ENCODE measurements around the gene LRMDA.

LRMDA gene

GRCh38 chr10:75709245-75709644, 277.8 kb downstream of the LRMDA start:
- H3K27me3 ChIP-seq (ENCODE audit: insufficient read depth, low read depth, severe bottlenecking) = no peaks in the 10 kb centered on the region
- TF ChIP-seq CTCF (IDR thresholded peaks at IDR 0.05; ENCODE audit: low read depth, low read length) = no peak
- H3K4me3 ChIP-seq (ENCODE audit: low read depth, low read length) = no peak overlapping the region
- H3K9me3 ChIP-seq (ENCODE audit: severe bottlenecking) = no peaks in the 10 kb centered on the region
- DNase-seq = no peak
- H3K36me3 ChIP-seq = no peaks in the 10 kb centered on the region
- H3K27ac ChIP-seq = no peak overlapping the region

GRCh38 chr10:75709811-75710210, 278.4 kb downstream of the LRMDA start:
- no peak for TF ChIP-seq CTCF (IDR thresholded peaks at IDR 0.05; ENCODE audit: low read depth, low read length)
- Histone ChIP-seq H3K27ac (no peak overlapping the region), H3K4me3 (ENCODE audit: low read depth, low read length) (no peak overlapping the region), H3K36me3 (no peaks in the 10 kb centered on the region), H3K27me3 (ENCODE audit: insufficient read depth, low read depth, severe bottlenecking) (no peaks in the 10 kb centered on the region), H3K9me3 (ENCODE audit: severe bottlenecking) (no peaks in the 10 kb centered on the region)
- DNase-seq = no peak

GRCh38 chr10:75712242-75712880, 280.9 kb downstream of the LRMDA start:
- Histone ChIP-seq H3K4me3 (ENCODE audit: low read depth, low read length) (no peak overlapping the region), H3K9me3 (ENCODE audit: severe bottlenecking) (no peaks in the 10 kb centered on the region), H3K27ac (no peak overlapping the region), H3K36me3 (no peaks in the 10 kb centered on the region), H3K27me3 (ENCODE audit: insufficient read depth, low read depth, severe bottlenecking) (no peaks in the 10 kb centered on the region)
- no peak for TF ChIP-seq CTCF (IDR thresholded peaks at IDR 0.05; ENCODE audit: low read depth, low read length)
- no peak for DNase-seq

DNA sequence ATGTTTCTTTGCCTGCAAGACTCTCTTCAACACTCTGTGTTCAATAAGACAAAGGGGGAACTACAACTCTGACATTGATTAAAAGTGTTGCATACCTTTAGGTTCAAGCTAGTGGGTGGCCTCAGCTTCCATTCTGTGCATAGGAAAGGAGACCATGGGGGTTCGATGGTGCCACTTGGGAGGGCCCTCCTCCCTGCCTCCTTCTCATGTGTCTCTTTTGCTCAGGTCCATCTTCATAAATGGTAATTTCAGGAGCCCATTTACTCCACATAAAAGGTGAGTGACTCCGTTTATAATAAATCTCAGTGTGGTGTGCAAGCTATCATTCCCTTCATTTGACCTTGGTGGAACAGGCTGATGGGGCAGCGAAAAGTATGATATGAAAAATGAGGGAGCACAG, 285.1 kb downstream of the LRMDA start:
- no peaks in the 10 kb centered on the region for H3K27me3 ChIP-seq (ENCODE audit: insufficient read depth, low read depth, severe bottlenecking)
- no peaks in the 10 kb centered on the region for H3K9me3 ChIP-seq (ENCODE audit: severe bottlenecking)
- no peak overlapping the region for H3K4me3 ChIP-seq (ENCODE audit: low read depth, low read length)
- TF ChIP-seq CTCF (IDR thresholded peaks at IDR 0.05; ENCODE audit: low read depth, low read length) = no peak
- H3K27ac ChIP-seq = no peak overlapping the region
- H3K36me3 ChIP-seq = no peaks in the 10 kb centered on the region
- no peak for DNase-seq

DNA sequence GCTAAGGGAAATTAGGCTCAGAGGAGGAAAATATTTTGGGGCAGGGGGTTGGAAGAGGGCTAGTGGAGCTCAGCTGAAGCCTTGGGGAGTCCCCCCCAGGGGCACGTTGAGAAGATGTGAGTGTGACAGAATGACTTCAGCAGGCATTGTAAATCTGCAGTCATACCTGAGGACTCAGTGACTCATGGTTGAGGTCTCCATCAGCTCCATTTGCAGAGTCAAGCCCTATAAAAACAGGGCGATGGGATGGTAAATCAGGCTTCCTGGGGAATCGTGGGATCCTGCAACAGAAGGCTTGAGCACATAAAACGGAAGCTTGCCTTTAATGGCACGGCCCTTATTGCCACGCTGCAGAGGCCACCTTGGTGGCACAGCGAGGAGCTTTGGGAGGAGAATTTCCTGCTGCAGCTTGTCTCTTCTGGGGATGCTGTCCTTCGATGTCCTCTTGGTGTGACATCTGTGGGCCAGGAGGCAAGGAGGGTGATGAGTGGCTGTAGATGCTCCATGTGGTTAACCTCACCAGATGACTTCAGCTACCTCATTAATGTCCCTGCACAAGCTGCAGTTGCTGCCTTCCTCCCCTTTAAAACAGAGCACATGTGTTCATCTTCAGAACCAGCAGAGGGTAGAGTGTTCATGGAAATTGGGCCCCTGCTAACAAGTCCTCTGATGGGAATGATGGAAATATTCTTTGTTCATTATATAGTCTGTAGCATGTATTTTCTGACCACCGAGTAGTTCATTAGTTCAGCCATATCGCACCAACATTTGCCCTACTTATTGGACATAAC, 285.9 kb downstream of the LRMDA start:
- H3K4me3 ChIP-seq (ENCODE audit: low read depth, low read length) = no peak overlapping the region
- TF ChIP-seq CTCF (IDR thresholded peaks at IDR 0.05; ENCODE audit: low read depth, low read length) = no peak
- no peaks in the 10 kb centered on the region for H3K36me3 ChIP-seq
- no peak for DNase-seq
- H3K27ac ChIP-seq = no peak overlapping the region
- no peaks in the 10 kb centered on the region for H3K9me3 ChIP-seq (ENCODE audit: severe bottlenecking)
- H3K27me3 ChIP-seq (ENCODE audit: insufficient read depth, low read depth, severe bottlenecking) = no peaks in the 10 kb centered on the region

Data from WERI-Rb-1 (cell line).